HG03095 (cell line): ENCODE results near the gene RASSF8.

ENCODE experiments used
- ATAC-seq: cut with Tn5 transposase; IDR thresholded peaks from one replicate; pipeline ENCODE4 v1.9.1; 2021; ENCODE audit warnings: moderate library complexity; ENCODE audit not compliant: unreplicated experiment

The RASSF8 gene

GRCh38 chr12:26122681-26123481 lies 164.4 kb downstream of the RASSF8 start:
- ATAC-seq = peak; percentile 4

- no peak for ATAC-seq
Observed at GRCh38 chr12:26123482-26123980, 165.0 kb downstream of the RASSF8 start.

- ATAC-seq = no peak
Observed at GRCh38 chr12:26124446-26125399, 166.2 kb downstream of the RASSF8 start, which contains the start of gene BHLHE41. Gene BHLHE41 (minus strand): TSS chr12:26125037. CDS start chr12:26124779, 258 bp downstream.

GRCh38 chr12:26125400-26126339 lies 167.2 kb downstream of the RASSF8 start:
- ATAC-seq = peak; percentile 27

GRCh38 chr12:26126340-26127284 lies 168.1 kb downstream of the RASSF8 start:
- ATAC-seq = peak; percentile 47

- no peak for ATAC-seq
Observed at GRCh38 chr12:26127404-26127803, 168.9 kb downstream of the RASSF8 start.

GRCh38 chr12:26128168-26128567 lies 169.7 kb downstream of the RASSF8 start:
- no peak for ATAC-seq
